GM19025 (cell line): ENCODE results near the gene DCLK1.

Experiments
- ATAC-seq: cut with Tn5 transposase; IDR thresholded peaks from one replicate; pipeline ENCODE4 v1.9.1; 2021; ENCODE audit warnings: mild to moderate bottlenecking, low read depth, moderate library complexity; ENCODE audit not compliant: unreplicated experiment

DCLK1 gene

GRCh38 chr13:36131222-36131930, at the start of gene DCLK1:
TSS of gene DCLK1 (minus strand) at chr13:36131382.
- ATAC-seq: no peak

GRCh38 chr13:36175621-36176020, 44.4 kb upstream of the DCLK1 start:
- ATAC-seq: no peak

GRCh38 chr13:36174923-36175322, 43.7 kb upstream of the DCLK1 start:
- no peak for ATAC-seq

- ATAC-seq: no peak
These were observed 42.6 kb upstream of the DCLK1 start for GRCh38 chr13:36173571-36174322.

- ATAC-seq: no peak
These were observed 34.9 kb upstream of the DCLK1 start for GRCh38 chr13:36166046-36166445.

- ATAC-seq: no peak
These were observed 32.7 kb upstream of the DCLK1 start for GRCh38 chr13:36163809-36164308.

GRCh38 chr13:36163286-36163685, 32.1 kb upstream of the DCLK1 start:
- ATAC-seq: no peak

- no peak for ATAC-seq
These were observed 29.1 kb upstream of the DCLK1 start for GRCh38 chr13:36160297-36160696.

- no peak for ATAC-seq
These were observed 27.4 kb upstream of the DCLK1 start for GRCh38 chr13:36158611-36159010.

- no peak for ATAC-seq
These were observed 26.3 kb upstream of the DCLK1 start for GRCh38 chr13:36157480-36157879.

- no peak for ATAC-seq
These were observed 23.5 kb upstream of the DCLK1 start for GRCh38 chr13:36154567-36155291.

- no peak for ATAC-seq
These were observed 20.4 kb upstream of the DCLK1 start for GRCh38 chr13:36151591-36151990.

- no peak for ATAC-seq
These were observed 17.3 kb upstream of the DCLK1 start for GRCh38 chr13:36148446-36148845.

- no peak for ATAC-seq
These were observed 16.1 kb upstream of the DCLK1 start for GRCh38 chr13:36147330-36147729.

GRCh38 chr13:36146511-36147269, 15.5 kb upstream of the DCLK1 start:
- ATAC-seq: no peak

GRCh38 chr13:36143738-36144137, 12.6 kb upstream of the DCLK1 start:
- no peak for ATAC-seq

GRCh38 chr13:36142735-36143134, 11.6 kb upstream of the DCLK1 start:
- no peak for ATAC-seq

- ATAC-seq: no peak
These were observed 4.7 kb upstream of the DCLK1 start for GRCh38 chr13:36135876-36136275.

- no peak for ATAC-seq
These were observed 3.5 kb upstream of the DCLK1 start for GRCh38 chr13:36134632-36135031.

- no peak for ATAC-seq
These were observed 2.9 kb upstream of the DCLK1 start for GRCh38 chr13:36133950-36134626.
